ENCODE results near the gene CHD5.

The CHD5 gene

GRCh38 chr1:6163191-6163972 lies 16.7 kb downstream of the CHD5 start:
- no peak for FAIRE-seq
- TF ChIP-seq POLR2A (IDR thresholded peaks at IDR 0.05; ENCODE audit: low read depth, low read length): no peak
- DNase-seq (ENCODE audit: insufficient read length, low spot score): no peak

- no peak for FAIRE-seq
- TF ChIP-seq POLR2A (IDR thresholded peaks at IDR 0.05; ENCODE audit: low read depth, low read length): no peak
- no peak for DNase-seq (ENCODE audit: insufficient read length, low spot score)
These were observed 17.3 kb downstream of the CHD5 start for GRCh38 chr1:6162773-6163172.

GRCh38 chr1:6162341-6162740 lies 17.8 kb downstream of the CHD5 start:
- TF ChIP-seq POLR2A (IDR thresholded peaks at IDR 0.05; ENCODE audit: low read depth, low read length): no peak
- DNase-seq (ENCODE audit: insufficient read length, low spot score): no peak
- no peak for FAIRE-seq

GRCh38 chr1:6158181-6158580 lies 21.9 kb downstream of the CHD5 start:
- no peak for TF ChIP-seq POLR2A (IDR thresholded peaks at IDR 0.05; ENCODE audit: low read depth, low read length)
- no peak for DNase-seq (ENCODE audit: insufficient read length, low spot score)
- FAIRE-seq: no peak

- TF ChIP-seq POLR2A (IDR thresholded peaks at IDR 0.05; ENCODE audit: low read depth, low read length): no peak
- peak; percentile 94 for FAIRE-seq
- DNase-seq (ENCODE audit: insufficient read length, low spot score): peak; percentile 92
These were observed 22.5 kb downstream of the CHD5 start for GRCh38 chr1:6157528-6158174.

- TF ChIP-seq POLR2A (IDR thresholded peaks at IDR 0.05; ENCODE audit: low read depth, low read length): no peak
- FAIRE-seq: peak; percentile 48
These were observed 23.0 kb downstream of the CHD5 start for GRCh38 chr1:6157132-6157527.

GRCh38 chr1:6154525-6155319 lies 25.4 kb downstream of the CHD5 start:
- FAIRE-seq: no peak
- TF ChIP-seq POLR2A (IDR thresholded peaks at IDR 0.05; ENCODE audit: low read depth, low read length): no peak

More at GRCh38 chr1:6157132-6157527, 23.0 kb downstream of the CHD5 start:
- DNase-seq (ENCODE audit: insufficient read length, low spot score): peak; percentile 39

GRCh38 chr1:6152882-6153281 lies 27.2 kb downstream of the CHD5 start:
- DNase-seq (ENCODE audit: insufficient read length, low spot score) (no peak), FAIRE-seq (no peak)
- TF ChIP-seq POLR2A (IDR thresholded peaks at IDR 0.05; ENCODE audit: low read depth, low read length): no peak

More at GRCh38 chr1:6154525-6155319, 25.4 kb downstream of the CHD5 start:
- no peak for DNase-seq (ENCODE audit: insufficient read length, low spot score)

GRCh38 chr1:6152181-6152580 lies 27.9 kb downstream of the CHD5 start:
- TF ChIP-seq POLR2A (IDR thresholded peaks at IDR 0.05; ENCODE audit: low read depth, low read length): no peak
- FAIRE-seq (no peak), DNase-seq (ENCODE audit: insufficient read length, low spot score) (no peak)

- no peak for TF ChIP-seq POLR2A (IDR thresholded peaks at IDR 0.05; ENCODE audit: low read depth, low read length)
- FAIRE-seq (no peak), DNase-seq (ENCODE audit: insufficient read length, low spot score) (no peak)
These were observed 28.8 kb downstream of the CHD5 start for GRCh38 chr1:6151291-6151822.

- no peak for DNase-seq (ENCODE audit: insufficient read length, low spot score)
- no peak for FAIRE-seq
- TF ChIP-seq POLR2A (IDR thresholded peaks at IDR 0.05; ENCODE audit: low read depth, low read length): no peak
These were observed 29.8 kb downstream of the CHD5 start for GRCh38 chr1:6150006-6150938.

- no peak for FAIRE-seq
- TF ChIP-seq POLR2A (IDR thresholded peaks at IDR 0.05; ENCODE audit: low read depth, low read length): no peak
These were observed 30.5 kb downstream of the CHD5 start for GRCh38 chr1:6149597-6149996.

More at GRCh38 chr1:6149597-6149996, 30.5 kb downstream of the CHD5 start:
- DNase-seq (ENCODE audit: insufficient read length, low spot score): no peak

Data from H54 (cell line).